ENCODE measurements around the gene ATAD1.
A peak's percentile ranks its signal among the peaks of the same experiment; 100 is the strongest.
"Not testable (repeated sequence)": the region's sequence is repeated elsewhere in the genome, so short reads cannot be mapped to it uniquely, and the experiment has no call there.

Gene ATAD1, protein sequence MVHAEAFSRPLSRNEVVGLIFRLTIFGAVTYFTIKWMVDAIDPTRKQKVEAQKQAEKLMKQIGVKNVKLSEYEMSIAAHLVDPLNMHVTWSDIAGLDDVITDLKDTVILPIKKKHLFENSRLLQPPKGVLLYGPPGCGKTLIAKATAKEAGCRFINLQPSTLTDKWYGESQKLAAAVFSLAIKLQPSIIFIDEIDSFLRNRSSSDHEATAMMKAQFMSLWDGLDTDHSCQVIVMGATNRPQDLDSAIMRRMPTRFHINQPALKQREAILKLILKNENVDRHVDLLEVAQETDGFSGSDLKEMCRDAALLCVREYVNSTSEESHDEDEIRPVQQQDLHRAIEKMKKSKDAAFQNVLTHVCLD

DNA sequence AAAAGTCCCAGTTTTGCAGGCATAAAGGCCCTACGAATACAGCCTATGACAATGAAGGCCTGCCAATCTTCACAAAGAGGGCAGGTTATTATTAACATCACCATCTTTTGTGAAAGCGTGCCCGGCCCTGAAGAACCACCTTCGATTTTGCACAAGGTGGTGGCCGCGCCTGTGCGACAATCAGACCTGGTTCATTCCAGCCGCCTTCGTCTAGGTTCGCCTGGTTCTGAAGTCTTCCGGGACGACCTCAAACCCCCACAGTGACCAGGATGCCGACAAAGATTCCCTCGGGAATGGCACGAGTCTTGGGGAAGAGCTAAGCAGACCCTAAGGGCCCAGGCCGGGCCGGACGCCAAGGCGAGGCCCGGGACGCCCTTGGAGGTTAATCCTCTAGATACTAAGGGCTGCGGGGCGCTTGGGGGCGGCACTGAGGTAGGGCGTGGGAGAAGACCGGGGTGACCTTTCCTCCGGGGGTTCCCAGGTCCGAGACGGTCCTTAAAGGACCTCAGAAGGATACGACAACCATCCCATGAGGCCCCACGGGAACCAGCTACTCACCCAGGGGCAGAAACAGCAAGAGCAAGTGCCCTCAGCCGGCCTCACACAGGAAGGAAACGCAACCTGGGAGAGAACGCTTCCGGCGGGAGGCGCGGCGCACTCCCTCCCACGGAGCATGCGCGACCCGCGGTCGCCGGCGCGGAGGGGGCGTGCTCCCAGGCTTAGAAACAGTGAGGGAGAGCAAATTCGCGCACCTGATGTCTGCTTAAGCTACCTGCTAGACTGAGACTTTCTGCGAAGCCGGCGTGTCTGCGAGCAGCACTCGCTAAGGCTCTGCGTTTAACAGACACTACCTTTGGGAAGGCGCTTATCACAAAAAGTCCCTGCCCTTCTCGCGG lies at the start of gene ATAD1:
ATAD1 (minus strand) TSS at position 618 of the 896 bp plus-strand sequence. CDS start 3,627 bp downstream, outside the sequence.
- H3K36me3 ChIP-seq (ENCODE audit: insufficient read depth, low read length), result peaks cover 4% of the 10 kb centered on the region

DNA sequence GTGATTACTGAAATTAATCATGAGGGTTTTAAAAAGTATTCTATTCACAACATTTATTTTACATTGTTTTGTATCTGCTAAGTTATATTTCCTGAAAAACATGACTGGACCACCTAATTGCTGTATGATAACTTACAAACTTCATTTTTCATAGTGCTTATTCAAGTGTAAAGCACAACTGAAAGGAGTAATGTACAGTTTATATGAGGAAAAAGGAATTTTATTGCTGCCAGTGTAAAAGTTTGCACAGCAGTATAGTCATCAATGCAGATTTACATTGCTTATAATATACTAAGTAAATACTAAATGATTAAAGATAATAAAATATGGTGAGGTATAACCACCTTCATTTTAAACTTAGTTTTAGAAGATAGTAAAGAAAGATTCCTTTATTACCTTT lies 49.4 kb upstream of the ATAD1 start:
- Histone ChIP-seq H2AFZ (ENCODE audit: low read depth, low read length) (no peak overlapping the region), H3K27me3 (ENCODE audit: insufficient read depth, low read length) (no peaks in the 10 kb centered on the region), H3K4me1 (ENCODE audit: insufficient read depth, low read length) (peaks cover 15% of the 10 kb centered on the region), H3K9me3 (ENCODE audit: low read length) (no peaks in the 10 kb centered on the region), H3K36me3 (ENCODE audit: insufficient read depth, low read length) (peaks cover 3% of the 10 kb centered on the region), H3K4me3 (ENCODE audit: low read length) (peak overlapping the region; percentile 56)

More for the DNA sequence above, at the start of gene ATAD1:
- peak within 1 kb of the TSS; percentile 87 for H2AFZ ChIP-seq (ENCODE audit: low read depth, low read length)
- peaks cover 13% of the 10 kb centered on the region for H3K4me1 ChIP-seq (ENCODE audit: insufficient read depth, low read length)
- no peaks in the 10 kb centered on the region for H3K27me3 ChIP-seq (ENCODE audit: insufficient read depth, low read length)
- H3K9me3 ChIP-seq (ENCODE audit: low read length), result no peaks in the 10 kb centered on the region
- H3K4me3 ChIP-seq (ENCODE audit: low read length), result peak within 1 kb of the TSS; percentile 82

DNA sequence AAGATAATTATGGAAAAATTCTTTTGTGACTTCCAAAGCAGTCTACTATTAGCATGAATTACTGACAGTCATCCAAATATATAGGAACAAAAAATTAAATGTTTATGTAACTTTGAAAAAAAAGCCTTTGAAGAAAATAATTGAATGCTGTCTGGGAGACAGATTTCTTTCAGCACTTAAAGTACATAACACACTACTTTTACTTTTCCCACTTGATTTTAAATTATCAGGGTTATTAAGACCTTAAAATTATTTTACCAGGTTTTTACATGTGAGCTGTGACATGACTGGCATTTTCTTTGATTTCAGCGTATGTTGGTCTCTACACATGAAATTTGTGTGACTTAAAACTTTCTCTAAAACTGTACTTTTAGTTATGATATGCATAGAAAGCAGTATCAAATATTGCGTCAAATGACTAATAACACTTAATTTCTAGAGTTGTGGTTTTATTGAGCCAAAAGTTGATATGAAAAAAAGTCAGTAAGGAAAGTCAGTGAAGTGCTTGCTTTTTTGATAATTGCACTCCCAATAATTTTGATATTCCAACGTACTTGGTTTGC lies 48.5 kb upstream of the ATAD1 start:
- Histone ChIP-seq H2AFZ (ENCODE audit: low read depth, low read length) (no peak overlapping the region), H3K4me3 (ENCODE audit: low read length) (peak overlapping the region; percentile 56), H3K4me1 (ENCODE audit: insufficient read depth, low read length) (peaks cover 15% of the 10 kb centered on the region), H3K36me3 (ENCODE audit: insufficient read depth, low read length) (peaks cover 2% of the 10 kb centered on the region), H3K9me3 (ENCODE audit: low read length) (no peaks in the 10 kb centered on the region), H3K27me3 (ENCODE audit: insufficient read depth, low read length) (no peaks in the 10 kb centered on the region)

DNA sequence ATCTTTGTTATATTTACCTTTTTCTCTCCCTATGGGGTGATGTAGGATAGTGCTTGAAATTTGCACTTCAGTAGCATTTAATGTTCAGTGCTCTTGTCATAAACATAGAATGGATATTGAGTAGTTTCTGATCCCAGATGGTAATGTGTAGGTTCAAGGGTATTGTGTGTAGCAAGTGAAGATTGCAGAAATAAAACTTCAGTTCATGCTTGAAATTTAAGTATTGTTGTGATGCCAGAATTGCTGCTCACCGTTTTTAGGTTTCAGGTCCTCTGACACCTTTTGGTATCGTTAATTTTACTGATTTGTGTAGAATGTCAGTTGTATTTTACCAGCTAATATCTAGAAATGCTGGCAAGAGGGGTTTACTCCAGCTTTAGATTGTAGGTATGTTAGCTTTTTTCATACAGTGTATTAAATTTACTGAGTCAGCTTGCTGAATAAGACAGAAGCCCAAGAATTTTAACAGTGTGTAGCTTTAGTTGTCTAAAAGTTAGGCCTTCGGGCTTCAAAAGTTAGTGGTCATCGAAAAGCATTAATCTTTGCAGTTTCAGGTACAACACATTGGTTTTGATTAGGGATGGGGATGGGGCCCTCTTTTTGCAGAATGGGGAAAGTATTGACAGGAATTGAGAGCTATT lies 47.3 kb upstream of the ATAD1 start:
- H3K9me3 ChIP-seq (ENCODE audit: low read length), result no peaks in the 10 kb centered on the region
- H3K36me3 ChIP-seq (ENCODE audit: insufficient read depth, low read length), result no peaks in the 10 kb centered on the region
- peaks cover 15% of the 10 kb centered on the region for H3K4me1 ChIP-seq (ENCODE audit: insufficient read depth, low read length)
- H2AFZ ChIP-seq (ENCODE audit: low read depth, low read length), result no peak overlapping the region
- no peaks in the 10 kb centered on the region for H3K27me3 ChIP-seq (ENCODE audit: insufficient read depth, low read length)
- peak overlapping the region; percentile 56 for H3K4me3 ChIP-seq (ENCODE audit: low read length)

DNA sequence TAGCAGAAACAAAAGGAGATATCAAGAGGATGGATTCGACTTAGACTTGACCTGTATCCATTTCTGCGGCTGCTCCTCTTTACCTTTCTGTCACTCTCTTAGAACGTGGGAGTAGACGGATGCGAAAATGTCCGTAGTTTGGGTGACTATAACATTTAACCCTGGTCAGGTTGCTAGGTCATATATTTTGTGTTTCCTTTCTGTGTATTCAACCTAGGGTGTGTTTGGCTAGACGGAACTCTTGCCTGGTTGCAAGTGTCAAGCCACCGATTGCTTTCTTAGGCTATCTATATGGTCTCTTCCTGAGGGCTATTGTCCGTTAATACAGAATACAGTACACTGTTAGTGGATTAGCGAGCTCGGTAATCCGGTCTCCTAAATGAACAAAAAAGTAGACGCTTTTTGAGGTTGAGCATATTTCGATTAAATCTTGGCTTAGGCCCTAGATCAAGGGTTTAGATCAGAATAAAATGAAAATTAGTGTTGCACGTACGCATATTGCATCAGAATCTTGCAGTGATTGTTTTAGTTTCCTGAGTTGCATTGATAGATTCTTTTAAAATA lies 46.6 kb upstream of the ATAD1 start:
- Histone ChIP-seq H3K4me3 (ENCODE audit: low read length) (peak overlapping the region; percentile 56), H3K9me3 (ENCODE audit: low read length) (no peaks in the 10 kb centered on the region), H3K27me3 (ENCODE audit: insufficient read depth, low read length) (no peaks in the 10 kb centered on the region), H2AFZ (ENCODE audit: low read depth, low read length) (no peak overlapping the region), H3K4me1 (ENCODE audit: insufficient read depth, low read length) (peaks cover 15% of the 10 kb centered on the region), H3K36me3 (ENCODE audit: insufficient read depth, low read length) (no peaks in the 10 kb centered on the region)

DNA sequence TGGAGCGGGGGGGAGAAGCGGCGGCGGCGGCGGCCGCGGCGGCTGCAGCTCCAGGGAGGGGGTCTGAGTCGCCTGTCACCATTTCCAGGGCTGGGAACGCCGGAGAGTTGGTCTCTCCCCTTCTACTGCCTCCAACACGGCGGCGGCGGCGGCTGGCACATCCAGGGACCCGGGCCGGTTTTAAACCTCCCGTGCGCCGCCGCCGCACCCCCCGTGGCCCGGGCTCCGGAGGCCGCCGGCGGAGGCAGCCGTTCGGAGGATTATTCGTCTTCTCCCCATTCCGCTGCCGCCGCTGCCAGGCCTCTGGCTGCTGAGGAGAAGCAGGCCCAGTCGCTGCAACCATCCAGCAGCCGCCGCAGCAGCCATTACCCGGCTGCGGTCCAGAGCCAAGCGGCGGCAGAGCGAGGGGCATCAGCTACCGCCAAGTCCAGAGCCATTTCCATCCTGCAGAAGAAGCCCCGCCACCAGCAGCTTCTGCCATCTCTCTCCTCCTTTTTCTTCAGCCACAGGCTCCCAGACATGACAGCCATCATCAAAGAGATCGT lies 46.0 kb upstream of the ATAD1 start:
- not testable (repeated sequence) for H3K9me3 ChIP-seq (ENCODE audit: low read length); H2AFZ ChIP-seq (ENCODE audit: low read depth, low read length); H3K36me3 ChIP-seq (ENCODE audit: insufficient read depth, low read length); H3K27me3 ChIP-seq (ENCODE audit: insufficient read depth, low read length)
- peaks cover 11% of the 10 kb centered on the region for H3K4me1 ChIP-seq (ENCODE audit: insufficient read depth, low read length)
- H3K4me3 ChIP-seq (ENCODE audit: low read length), result peak overlapping the region; percentile 56

DNA sequence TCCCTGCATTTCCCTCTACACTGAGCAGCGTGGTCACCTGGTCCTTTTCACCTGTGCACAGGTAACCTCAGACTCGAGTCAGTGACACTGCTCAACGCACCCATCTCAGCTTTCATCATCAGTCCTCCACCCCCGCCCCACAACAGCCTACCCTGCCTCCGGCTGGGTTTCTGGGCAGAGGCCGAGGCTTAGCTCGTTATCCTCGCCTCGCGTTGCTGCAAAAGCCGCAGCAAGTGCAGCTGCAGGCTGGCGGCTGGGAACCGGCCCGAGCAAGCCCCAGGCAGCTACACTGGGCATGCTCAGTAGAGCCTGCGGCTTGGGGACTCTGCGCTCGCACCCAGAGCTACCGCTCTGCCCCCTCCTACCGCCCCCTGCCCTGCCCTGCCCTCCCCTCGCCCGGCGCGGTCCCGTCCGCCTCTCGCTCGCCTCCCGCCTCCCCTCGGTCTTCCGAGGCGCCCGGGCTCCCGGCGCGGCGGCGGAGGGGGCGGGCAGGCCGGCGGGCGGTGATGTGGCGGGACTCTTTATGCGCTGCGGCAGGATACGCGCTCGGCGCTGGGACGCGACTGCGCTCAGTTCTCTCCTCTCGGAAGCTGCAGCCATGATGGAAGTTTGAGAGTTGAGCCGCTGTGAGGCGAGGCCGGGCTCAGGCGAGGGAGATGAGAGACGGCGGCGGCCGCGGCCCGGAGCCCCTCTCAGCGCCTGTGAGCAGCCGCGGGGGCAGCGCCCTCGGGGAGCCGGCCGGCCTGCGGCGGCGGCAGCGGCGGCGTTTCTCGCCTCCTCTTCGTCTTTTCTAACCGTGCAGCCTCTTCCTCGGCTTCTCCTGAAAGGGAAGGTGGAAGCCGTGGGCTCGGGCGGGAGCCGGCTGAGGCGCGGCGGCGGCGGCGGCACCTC lies 45.3 kb upstream of the ATAD1 start, which contains the start of the genes KLLN and PTEN:
KLLN (minus strand) TSS at position 481 of the 891 bp plus-strand sequence. CDS start 1,046 bp downstream, outside the sequence.
PTEN (plus strand) TSS at position 573 of the 891 bp plus-strand sequence. CDS start 845 bp downstream, outside the sequence.
- no peaks in the 10 kb centered on the region for H3K36me3 ChIP-seq (ENCODE audit: insufficient read depth, low read length)

DNA sequence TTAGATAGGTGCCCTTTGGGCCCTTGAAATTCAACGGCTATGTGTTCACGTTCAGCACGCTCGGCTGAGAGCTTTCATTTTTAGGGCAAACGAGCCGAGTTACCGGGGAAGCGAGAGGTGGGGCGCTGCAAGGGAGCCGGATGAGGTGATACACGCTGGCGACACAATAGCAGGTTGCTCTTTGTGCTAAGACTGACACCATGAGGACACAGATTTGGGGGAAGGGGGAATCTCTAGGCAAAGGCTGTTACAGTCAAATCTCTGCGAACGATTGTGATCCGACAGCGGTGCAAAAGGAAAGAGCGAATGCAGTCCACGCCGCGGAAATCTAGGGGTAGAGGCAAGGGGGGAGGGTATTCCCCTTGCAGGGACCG lies 44.6 kb upstream of the ATAD1 start:
- peak overlapping the region; percentile 21 for H2AFZ ChIP-seq (ENCODE audit: low read depth, low read length)
- H3K4me3 ChIP-seq (ENCODE audit: low read length), result peak overlapping the region; percentile 56
- H3K36me3 ChIP-seq (ENCODE audit: insufficient read depth, low read length), result no peaks in the 10 kb centered on the region
- no peaks in the 10 kb centered on the region for H3K27me3 ChIP-seq (ENCODE audit: insufficient read depth, low read length)
- peaks cover under 1% of the 10 kb centered on the region for H3K4me1 ChIP-seq (ENCODE audit: insufficient read depth, low read length)
- no peaks in the 10 kb centered on the region for H3K9me3 ChIP-seq (ENCODE audit: low read length)

More for the DNA sequence above, 45.3 kb upstream of the ATAD1 start, which contains the start of the genes KLLN and PTEN:
- H3K27me3 ChIP-seq (ENCODE audit: insufficient read depth, low read length), result no peaks in the 10 kb centered on the region
- peaks cover 6% of the 10 kb centered on the region for H3K4me1 ChIP-seq (ENCODE audit: insufficient read depth, low read length)
- peak within 1 kb of the TSS; percentile 56 for H3K4me3 ChIP-seq (ENCODE audit: low read length)
- H3K9me3 ChIP-seq (ENCODE audit: low read length), result no peaks in the 10 kb centered on the region
- peak within 1 kb of the TSS; percentile 21 for H2AFZ ChIP-seq (ENCODE audit: low read depth, low read length)

DNA sequence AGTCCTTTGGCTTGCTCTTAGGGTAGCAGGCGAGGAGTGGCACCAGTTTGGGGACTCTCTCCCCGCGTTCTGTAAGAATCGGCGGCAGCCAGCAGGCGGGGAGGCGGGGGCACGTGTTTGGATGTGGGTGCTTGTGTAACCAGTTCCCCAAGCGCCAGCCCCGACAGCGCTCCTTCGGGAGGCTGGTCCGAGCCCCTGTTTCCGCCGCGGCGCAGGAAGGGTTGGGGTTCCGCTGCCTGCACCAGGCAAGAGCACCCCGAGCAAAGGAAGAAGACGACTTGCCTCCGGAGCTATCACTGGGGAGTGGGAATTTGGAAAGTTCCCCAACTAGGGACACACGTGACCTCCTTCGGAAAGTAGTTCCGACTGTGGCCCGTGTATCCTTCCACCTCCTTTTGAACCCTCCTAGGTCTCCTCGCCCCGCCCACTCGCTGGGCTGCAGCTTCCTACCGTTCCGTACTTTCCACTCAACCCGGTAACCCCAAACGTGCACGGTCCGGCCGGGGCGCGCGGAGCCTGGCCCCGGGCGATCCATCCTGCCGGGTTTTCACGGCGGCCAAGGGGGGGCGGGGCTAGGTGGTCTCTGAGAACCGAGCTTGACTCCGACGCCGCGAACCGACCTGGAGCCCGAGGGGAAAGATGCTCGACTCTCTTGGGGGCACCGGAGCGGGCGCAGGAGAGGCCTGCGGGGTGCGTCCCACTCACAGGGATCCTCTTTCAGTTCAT lies 44.1 kb upstream of the ATAD1 start:
- peak overlapping the region; percentile 56 for H3K4me3 ChIP-seq (ENCODE audit: low read length)
- no peaks in the 10 kb centered on the region for H3K9me3 ChIP-seq (ENCODE audit: low read length)
- H3K27me3 ChIP-seq (ENCODE audit: insufficient read depth, low read length), result no peaks in the 10 kb centered on the region
- peak overlapping the region; percentile 21 for H2AFZ ChIP-seq (ENCODE audit: low read depth, low read length)
- H3K36me3 ChIP-seq (ENCODE audit: insufficient read depth, low read length), result no peaks in the 10 kb centered on the region
- no peaks in the 10 kb centered on the region for H3K4me1 ChIP-seq (ENCODE audit: insufficient read depth, low read length)

DNA sequence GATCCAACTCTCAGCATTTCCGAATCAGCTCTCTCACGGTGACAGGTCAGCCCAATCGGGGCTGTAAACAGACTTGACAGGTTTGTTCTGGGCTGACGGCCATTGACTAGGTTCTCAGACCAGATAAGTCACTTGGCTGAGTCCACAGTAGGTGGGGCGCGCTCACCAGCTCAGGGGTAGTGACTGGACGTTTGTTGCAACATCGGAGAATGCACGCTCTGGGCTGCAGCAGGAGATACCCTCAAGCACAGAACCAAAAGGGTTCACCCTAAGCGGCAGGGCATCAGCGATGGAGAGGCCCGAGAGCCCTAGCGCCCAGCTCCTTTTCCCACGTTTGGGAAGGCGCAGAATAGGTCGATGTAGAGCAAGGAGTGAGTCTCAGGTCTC lies 43.5 kb upstream of the ATAD1 start:
- Histone ChIP-seq H3K36me3 (ENCODE audit: insufficient read depth, low read length) (no peaks in the 10 kb centered on the region), H3K4me3 (ENCODE audit: low read length) (peak overlapping the region; percentile 56), H2AFZ (ENCODE audit: low read depth, low read length) (no peak overlapping the region), H3K4me1 (ENCODE audit: insufficient read depth, low read length) (no peaks in the 10 kb centered on the region), H3K9me3 (ENCODE audit: low read length) (no peaks in the 10 kb centered on the region), H3K27me3 (ENCODE audit: insufficient read depth, low read length) (no peaks in the 10 kb centered on the region)

DNA sequence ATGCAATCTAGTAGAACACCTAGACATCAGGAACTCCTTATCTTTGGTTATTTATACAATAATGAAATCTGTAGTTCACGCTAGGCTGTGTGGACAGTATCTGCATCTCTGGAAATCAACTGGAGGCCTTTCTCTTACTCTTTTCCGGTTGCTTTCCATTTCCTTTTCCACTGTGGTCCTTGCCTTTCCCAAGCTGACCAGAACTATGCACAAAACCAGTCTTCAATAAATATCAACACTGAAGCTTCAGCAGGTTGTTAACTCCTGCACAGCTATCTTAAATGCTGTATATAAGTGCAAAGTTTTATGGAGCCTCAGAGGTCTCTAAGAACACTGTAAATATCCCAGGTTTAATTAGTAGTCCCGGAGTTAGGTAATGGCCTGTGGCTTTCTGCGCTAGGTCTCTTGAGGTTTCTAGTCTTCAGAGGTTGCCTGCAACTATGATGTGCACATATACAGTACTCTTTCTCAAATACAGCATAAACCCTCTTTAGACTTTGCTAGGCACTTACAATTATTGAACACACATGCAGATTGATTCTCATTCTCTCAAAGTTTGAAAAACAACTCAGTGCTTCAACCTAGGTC lies 42.9 kb upstream of the ATAD1 start:
- H3K36me3 ChIP-seq (ENCODE audit: insufficient read depth, low read length), result no peaks in the 10 kb centered on the region
- H3K27me3 ChIP-seq (ENCODE audit: insufficient read depth, low read length), result no peaks in the 10 kb centered on the region
- H3K4me3 ChIP-seq (ENCODE audit: low read length), result no peak overlapping the region
- no peaks in the 10 kb centered on the region for H3K9me3 ChIP-seq (ENCODE audit: low read length)
- no peak overlapping the region for H2AFZ ChIP-seq (ENCODE audit: low read depth, low read length)
- H3K4me1 ChIP-seq (ENCODE audit: insufficient read depth, low read length), result no peaks in the 10 kb centered on the region

All from neuron (in vitro differentiated cells).